HepG2 (cell line): ENCODE measurements around the gene ZC3H14. TPM values are rescaled to one million over a fixed set of nuclear protein-coding genes. Genes with fewer than 3 reads are reported as not detected.

ENCODE experiments used
- ATAC-seq: fragments of 200-7000 bp; cut with Tn5 transposase; 3 replicates; pipeline ENCODE4 v1.9.1; 2020; ENCODE audit warnings: mild to moderate bottlenecking, moderate library complexity
- Bru-seq: library from RNA; stranded (reverse); fragments of 400-500 nt; gene quantifications from one replicate; lab custom pipeline; 2021; lab: Mats Ljungman, UMichigan
- BruChase-seq, 2 experiments: library from RNA; stranded (reverse); fragments of 400-500 nt; gene quantifications; one replicate each; lab custom pipeline; 2021; lab: Mats Ljungman, UMichigan
- BruUV-seq: library from RNA; stranded (reverse); fragments of 400-500 nt; replicated peaks from 2 replicates; lab custom pipeline; 2021; lab: Mats Ljungman, UMichigan
- CTCF ChIA-PET: fragments of 300-600 bp; formaldehyde crosslinking; extraction: SDS; loops from one replicate; lab custom pipeline; 2021; ENCODE audit warnings: low total read pairs, inconsistent platforms, low intra/inter-chr PET ratio; lab: Yijun Ruan, JAX
- POLR2A ChIA-PET: fragments of 350-600 bp; sonication (Branson Sonifier 250); formaldehyde crosslinking; loops from one replicate; lab custom pipeline; 2020; ENCODE audit warnings: antibody characterized with exemption, inconsistent platforms; lab: Yijun Ruan, JAX
- DNase-seq: peaks from one replicate; pipeline ENCODE4 v3.0.0-alpha.2; 2015; ENCODE audit warnings: low spot score
- FAIRE-seq: peaks from 3 replicates; lab custom pipeline; 2011; peaks lifted over from hg19 to GRCh38; lab: Jason Lieb, UNC
- H2AFZ ChIP-seq: one replicate; pipeline ENCODE4 v1.6.1; 2011; ENCODE audit warnings: low read length, inconsistent platforms
- H3K27ac ChIP-seq: fragments of 300-600 bp; 3 replicates; pipeline ENCODE4 v1.8.0; 2011; ENCODE audit warnings: mixed run types, mild to moderate bottlenecking, mixed read lengths, low read length, inconsistent platforms; ENCODE audit not compliant: insufficient read depth; ENCODE audit errors: extremely low read length
- H3K27me3 ChIP-seq, 2 experiments: fragments of 200-600 bp in 1 of 2; 2 replicates in 1 of 2; 3 replicates in 1 of 2; pipeline versions ENCODE4 v1.6.0 to v1.8.0; 2011; ENCODE audit warnings: low read length in 2 of 2, mild to moderate bottlenecking in 2 of 2, moderate library complexity in 2 of 2, inconsistent platforms in 1 of 2; ENCODE audit not compliant: insufficient read depth in 2 of 2, control insufficient read depth in 1 of 2
- H3K36me3 ChIP-seq, 2 experiments: fragments of 200-600 bp in 1 of 2; replicated peaks in 1 of 2; 2 replicates in 1 of 2; 3 replicates in 1 of 2; pipeline versions ENCODE4 v1.5.1 to v1.8.0; 2011; ENCODE audit warnings: low read length in 2 of 2, inconsistent platforms in 1 of 2; ENCODE audit not compliant: insufficient read depth in 2 of 2, control insufficient read depth in 1 of 2
- H3K4me1 ChIP-seq: 2 replicates; pipeline ENCODE4 v1.5.1; 2012; ENCODE audit warnings: low read length, inconsistent platforms; ENCODE audit not compliant: insufficient read depth
- H3K4me2 ChIP-seq: 2 replicates; pipeline ENCODE4 v1.6.0; 2011; ENCODE audit warnings: low read depth, low read length, inconsistent platforms
- H3K4me3 ChIP-seq, 3 experiments: fragments of 200-600 bp in 1 of 3; sonication (generic), shearing (Covaris generic) in 1 of 3; replicated peaks in 1 of 3; 2 replicates each; pipeline ENCODE4 v1.5.1; 2011 to 2016; ENCODE audit warnings: low read length in 3 of 3, inconsistent platforms in 2 of 3, low read depth in 2 of 3, mild to moderate bottlenecking in 2 of 3, control low read depth in 1 of 3, mixed read lengths in 1 of 3; ENCODE audit not compliant: insufficient read depth in 1 of 3
- H3K79me2 ChIP-seq: one replicate; pipeline ENCODE4 v1.6.1; 2011; ENCODE audit warnings: low read length, inconsistent platforms; ENCODE audit not compliant: insufficient read depth
- H3K9ac ChIP-seq: 2 replicates; pipeline ENCODE4 v1.6.0; 2011; ENCODE audit warnings: mild to moderate bottlenecking, low read depth, low read length, inconsistent platforms; ENCODE audit not compliant: insufficient read depth
- H3K9me3 ChIP-seq: 2 replicates; pipeline ENCODE4 v1.5.1; 2012; ENCODE audit warnings: mild to moderate bottlenecking, low read length
- H4K20me1 ChIP-seq: 2 replicates; pipeline ENCODE4 v1.6.0; 2011; ENCODE audit warnings: inconsistent platforms, mild to moderate bottlenecking, low read length, moderate library complexity; ENCODE audit not compliant: insufficient read depth
- FOSL2 ChIP-seq: sonication (generic); formaldehyde crosslinking; IDR thresholded peaks from 2 replicates; pipeline ENCODE4 v1.4.0; 2020; ENCODE audit warnings: missing genetic modification reagents
- FOXM1 ChIP-seq: sonication (generic); formaldehyde crosslinking; IDR thresholded peaks from 2 replicates; pipeline ENCODE4 v1.5.0; 2020; ENCODE audit warnings: missing genetic modification reagents
- IRX3 ChIP-seq: sonication (generic); formaldehyde crosslinking; IDR thresholded peaks from 2 replicates; pipeline ENCODE4 v1.8.1; 2023; ENCODE audit warnings: mild to moderate bottlenecking, low read depth, missing genetic modification reagents, borderline replicate concordance
- MAF1 ChIP-seq: sonication (generic); formaldehyde crosslinking; IDR thresholded peaks from 2 replicates; pipeline ENCODE4 v1.5.0; 2020; ENCODE audit warnings: missing genetic modification reagents, borderline replicate concordance
- NFATC3 ChIP-seq: sonication (generic); formaldehyde crosslinking; IDR thresholded peaks from 2 replicates; pipeline ENCODE4 v1.5.1; 2020; ENCODE audit warnings: mild to moderate bottlenecking, missing genetic modification reagents
- NPAS2 ChIP-seq: sonication (generic); formaldehyde crosslinking; IDR thresholded peaks from 2 replicates; pipeline ENCODE4 v1.8.0; 2022; ENCODE audit warnings: mild to moderate bottlenecking, missing genetic modification reagents, borderline replicate concordance
- RAD51 ChIP-seq: fragments of 450-650 bp; IDR thresholded peaks from 2 replicates; pipeline ENCODE4 v1.6.1; 2016; ENCODE audit warnings: borderline replicate concordance
- RNF2 ChIP-seq: fragments of 450-650 bp; conservative IDR thresholded peaks from 2 replicates; pipeline ENCODE4 v1.6.1; 2016; ENCODE audit warnings: low read depth
- ZBTB3 ChIP-seq: sonication (generic); formaldehyde crosslinking; IDR thresholded peaks from 2 replicates; pipeline ENCODE4 v1.4.0; 2020; ENCODE audit warnings: low read depth, mild to moderate bottlenecking, moderate library complexity, missing genetic modification reagents, borderline replicate concordance
- ZNF282 ChIP-seq: fragments of 450-650 bp; IDR thresholded peaks from 2 replicates; pipeline ENCODE4 v1.6.1; 2018; ENCODE audit not compliant: partially characterized antibody
- ZNF44 ChIP-seq: sonication (generic); formaldehyde crosslinking; IDR thresholded peaks from 2 replicates; pipeline ENCODE4 v1.5.1; 2020; ENCODE audit warnings: mild to moderate bottlenecking, missing genetic modification reagents
- WGBS: methylation state at CpG from one replicate; pipeline ENCODE4 v1.1.6; 2017; ENCODE audit warnings: low lambda C conversion rate; 5-methylcytosine and 5-hydroxymethylcytosine counted together
- in situ Hi-C: cut with HindIII; loops from 2 replicates; pipeline ENCODE4 v1.10.0; 2017; ENCODE audit warnings: low pct_unique_long_range_greater_than_20kb; ENCODE audit not compliant: extremely low pct_ligation_motif_present
- intact Hi-C: fragments of 100-400 bp; cut with micrococcal nuclease; formaldehyde crosslinking; loops from one replicate; pipeline ENCODE4 v1.10.0; 2022; ENCODE audit not compliant: unreplicated experiment
- long read RNA-seq, 2 experiments: library from RNA in 1 of 2; library from polyadenylated mRNA in 1 of 2; stranded (forward) in 1 of 2; unstranded in 1 of 2; transcript quantifications; one replicate each; pipeline ENCODE4 v2.0.0, GENCODE V29; 2019 to 2022
- polyA minus RNA-seq, 3 experiments: library from RNA; depleted of rRNA, polyadenylated mRNA; stranded (reverse); fragments of >200 nt; gene quantifications; 2 replicates each; pipeline ENCODE4 v1.2.3, GENCODE V29; 2011; ENCODE audit warnings: low replicate concordance in 1 of 3
- polyA plus RNA-seq, 8 experiments: library from polyadenylated mRNA; depleted of rRNA in 3 of 8; stranded (reverse) in 7 of 8; unstranded in 1 of 8; fragments of >200 nt; fragmentation: Illumina TruSeq in 4 of 8; extraction: Trizol in 4 of 8; gene quantifications; 2 replicates each; pipeline versions ENCODE4 v1.2.1 to v1.2.3, GENCODE V29; 2011 to 2016; ENCODE audit warnings: low read depth in 4 of 8, missing spikeins in 1 of 8, mixed read lengths in 1 of 8; ENCODE audit not compliant: insufficient read depth in 1 of 8
- total RNA-seq, 5 experiments: library from RNA; depleted of rRNA; stranded (reverse); fragments of >200 nt; fragmentation: Illumina TruSeq; extraction: Trizol; gene quantifications; 2 replicates each; pipeline ENCODE4 v1.2.3, GENCODE V29; 2016; ENCODE audit warnings: low read depth in 1 of 5

The ZC3H14 gene
- 65.1 and 94.2 TPM in 2 replicates for total RNA-seq (2016; rRNA removed; fragmentation: Illumina TruSeq; extraction: Trizol)
- 54.6 and 64.5 TPM in 2 replicates for total RNA-seq (2016; cell fraction: cytosol; rRNA removed; fragmentation: Illumina TruSeq; extraction: Trizol; ENCODE audit: low read depth)
- 59.7 and 87.2 TPM in 2 replicates for total RNA-seq (2016; cell fraction: insoluble cytoplasmic fraction; rRNA removed; fragmentation: Illumina TruSeq; extraction: Trizol)
- total RNA-seq (2016; cell fraction: membrane; rRNA removed; fragmentation: Illumina TruSeq; extraction: Trizol): 25.9 and 26.0 TPM in 2 replicates
- total RNA-seq (2016; cell fraction: nucleus; rRNA removed; fragmentation: Illumina TruSeq; extraction: Trizol): 50.6 and 52.1 TPM in 2 replicates
- polyA plus RNA-seq (2011; rRNA removed): 60.8 and 67.5 TPM in 2 replicates
- polyA plus RNA-seq (2011; cell fraction: cytosol; rRNA removed): 37.8 and 48.4 TPM in 2 replicates
- polyA plus RNA-seq (2011; cell fraction: nucleus; rRNA removed): 75.4 and 75.5 TPM in 2 replicates
- polyA plus RNA-seq (2012): 25.2 and 25.4 TPM in 2 replicates
- 6.4 and 6.5 TPM in 2 replicates for polyA plus RNA-seq (2016; cell fraction: cytosol; fragmentation: Illumina TruSeq; extraction: Trizol; ENCODE audit: low read depth)
- polyA plus RNA-seq (2016; cell fraction: insoluble cytoplasmic fraction; fragmentation: Illumina TruSeq; extraction: Trizol; ENCODE audit: low read depth): 73.3 and 82.2 TPM in 2 replicates
- polyA plus RNA-seq (2016; cell fraction: membrane; fragmentation: Illumina TruSeq; extraction: Trizol; ENCODE audit: low read depth): 8.3 and 15.1 TPM in 2 replicates
- 75.8 and 82.9 TPM in 2 replicates for polyA plus RNA-seq (2016; cell fraction: nucleus; fragmentation: Illumina TruSeq; extraction: Trizol; ENCODE audit: insufficient read depth, low read depth)
- polyA minus RNA-seq (2011; rRNA and poly(A)+ RNA removed; ENCODE audit: low replicate concordance): 87.6 and 214 TPM in 2 replicates
- 38.7 and 40.2 TPM in 2 replicates for polyA minus RNA-seq (2011; cell fraction: cytosol; rRNA and poly(A)+ RNA removed)
- polyA minus RNA-seq (2011; cell fraction: nucleus; rRNA and poly(A)+ RNA removed): 47.1 and 51.6 TPM in 2 replicates
- Bru-seq, nascent RNA: percentile 84 among the genes with signal in this experiment
- percentile 86 among the genes with signal in this experiment for BruChase-seq, experiment 1, labeled RNA remaining after a 6-hour chase
- percentile 86 among the genes with signal in this experiment for BruChase-seq, experiment 2, labeled RNA remaining after a 2-hour chase
- long read RNA-seq, experiment 1, full-length matches to known transcripts: 8 of 44 reads
- long read RNA-seq, experiment 1, partial matches to known transcripts: 8 of 44 reads
- long read RNA-seq, experiment 1, other reads (novel, unspliced or antisense): 28 of 44 reads
- long read RNA-seq, experiment 2, full-length matches to known transcripts: 3 of 35 reads
- long read RNA-seq, experiment 2, partial matches to known transcripts: 4 of 35 reads
- long read RNA-seq, experiment 2, other reads (novel, unspliced or antisense): 28 of 35 reads

- CTCF ChIA-PET: interaction anchor here (1.9 kb wide), 1 partner anchor 71 kb away, joined by 5 read pairs; no protein-coding TSS in a partner anchor
- POLR2A ChIA-PET: interaction anchor here (1.0 kb wide), 1 partner anchor 31 kb away, joined by 3 read pairs; no protein-coding TSS in a partner anchor
- no peak for FAIRE-seq
- H4K20me1 ChIP-seq: no peaks in the 10 kb centered on the region; the same call in 1 of the 2 replicates
- H3K9me3 ChIP-seq: no peaks in the 10 kb centered on the region
- H3K36me3 ChIP-seq: peaks cover 0 to 6% of the 10 kb centered on the region in 2 experiments; a peak in 2 of 5 replicates
- intact Hi-C loops (loop anchor here (2.0 to 5.0 kb wide), 2 partner anchors 41 to 50 kb away; no protein-coding TSS in a partner anchor), in situ Hi-C loops (loop anchor here (5.0 kb wide), 1 partner anchor 71 kb away; no protein-coding TSS in a partner anchor)
- ATAC-seq: peak; percentile 97
- WGBS: under 1% methylated on average over 23 of the region's 99 CpGs
- H3K9ac ChIP-seq: peak within 1 kb of the TSS; percentile 97
- H3K4me2 ChIP-seq: peak within 1 kb of the TSS; percentile 97
- peak within 1 kb of the TSS; percentile 95 for H3K27ac ChIP-seq
- H3K4me1 ChIP-seq: peaks cover 34% of the 10 kb centered on the region
- peaks cover 20% of the 10 kb centered on the region for H3K79me2 ChIP-seq
- H2AFZ ChIP-seq: peak within 1 kb of the TSS; percentile 12
- peak within 1 kb of the TSS; percentile 91 to 100 (median 93) for H3K4me3 ChIP-seq
- BruUV-seq: no TSS peak
- no peaks in the 10 kb centered on the region; a peak in 1 of 5 replicates for H3K27me3 ChIP-seq
- DNase-seq: peak; percentile 77
- peak; percentile 81; the same call in 1 of the 2 replicates for TF ChIP-seq ZNF44 (CRISPR knock-in tag)
- TF ChIP-seq NPAS2: no peak
- TF ChIP-seq RNF2: peak; percentile 60; the same call in 1 of the 2 replicates
- no peak for TF ChIP-seq FOXM1
- TF ChIP-seq MAF1 (CRISPR knock-in tag): peak; percentile 70; the same call in 1 of the 2 replicates
- peak; percentile 6; the same call in 1 of the 2 replicates for TF ChIP-seq FOSL2 (CRISPR knock-in tag)
- TF ChIP-seq ZBTB3 (CRISPR knock-in tag): no peak
- TF ChIP-seq NFATC3 (CRISPR knock-in tag): 0 out of 2 replicates have a peak, but pooled peaks have one; percentile 20
- no peak for TF ChIP-seq ZNF282
- TF ChIP-seq IRX3 (CRISPR knock-in tag): 0 out of 2 replicates have a peak, but pooled peaks have one; percentile 38
- TF ChIP-seq RAD51: no peak
Measured at GRCh38 chr14:88562831-88563686, at the start of gene ZC3H14. Gene ZC3H14 (plus strand): TSS chr14:88563037. CDS start chr14:88563134, 97 bp downstream.
